HepG2 (cell line): ENCODE data around the gene CXCL10. TPM values are rescaled to one million over a fixed set of nuclear protein-coding genes. Genes with fewer than 3 reads are reported as not detected.

Experiments used
- ATAC-seq: fragments of 200-7000 bp; cut with Tn5 transposase; 3 replicates; pipeline ENCODE4 v1.9.1; 2020; ENCODE audit warnings: mild to moderate bottlenecking, moderate library complexity
- Bru-seq: library from RNA; stranded (reverse); fragments of 400-500 nt; gene quantifications from one replicate; lab custom pipeline; 2021; lab: Mats Ljungman, UMichigan
- BruChase-seq, 2 experiments: library from RNA; stranded (reverse); fragments of 400-500 nt; gene quantifications; one replicate each; lab custom pipeline; 2021; lab: Mats Ljungman, UMichigan
- BruUV-seq: library from RNA; stranded (reverse); fragments of 400-500 nt; replicated peaks from 2 replicates; lab custom pipeline; 2021; lab: Mats Ljungman, UMichigan
- CTCF ChIA-PET: fragments of 300-600 bp; formaldehyde crosslinking; extraction: SDS; loops from one replicate; lab custom pipeline; 2021; ENCODE audit warnings: low total read pairs, inconsistent platforms, low intra/inter-chr PET ratio; lab: Yijun Ruan, JAX
- POLR2A ChIA-PET: fragments of 350-600 bp; sonication (Branson Sonifier 250); formaldehyde crosslinking; loops from one replicate; lab custom pipeline; 2020; ENCODE audit warnings: antibody characterized with exemption, inconsistent platforms; lab: Yijun Ruan, JAX
- DNase-seq: peaks from one replicate; pipeline ENCODE4 v3.0.0-alpha.2; 2015; ENCODE audit warnings: low spot score
- FAIRE-seq: peaks from 3 replicates; lab custom pipeline; 2011; peaks lifted over from hg19 to GRCh38; lab: Jason Lieb, UNC
- H2AFZ ChIP-seq: one replicate; pipeline ENCODE4 v1.6.1; 2011; ENCODE audit warnings: low read length, inconsistent platforms
- H3K27ac ChIP-seq: fragments of 300-600 bp; 3 replicates; pipeline ENCODE4 v1.8.0; 2011; ENCODE audit warnings: mixed run types, mild to moderate bottlenecking, mixed read lengths, low read length, inconsistent platforms; ENCODE audit not compliant: insufficient read depth; ENCODE audit errors: extremely low read length
- H3K27me3 ChIP-seq, 2 experiments: fragments of 200-600 bp in 1 of 2; 2 replicates in 1 of 2; 3 replicates in 1 of 2; pipeline versions ENCODE4 v1.6.0 to v1.8.0; 2011; ENCODE audit warnings: low read length in 2 of 2, mild to moderate bottlenecking in 2 of 2, moderate library complexity in 2 of 2, inconsistent platforms in 1 of 2; ENCODE audit not compliant: insufficient read depth in 2 of 2, control insufficient read depth in 1 of 2
- H3K36me3 ChIP-seq, 2 experiments: fragments of 200-600 bp in 1 of 2; replicated peaks in 1 of 2; 2 replicates in 1 of 2; 3 replicates in 1 of 2; pipeline versions ENCODE4 v1.5.1 to v1.8.0; 2011; ENCODE audit warnings: low read length in 2 of 2, inconsistent platforms in 1 of 2; ENCODE audit not compliant: insufficient read depth in 2 of 2, control insufficient read depth in 1 of 2
- H3K4me1 ChIP-seq: 2 replicates; pipeline ENCODE4 v1.5.1; 2012; ENCODE audit warnings: low read length, inconsistent platforms; ENCODE audit not compliant: insufficient read depth
- H3K4me2 ChIP-seq: 2 replicates; pipeline ENCODE4 v1.6.0; 2011; ENCODE audit warnings: low read depth, low read length, inconsistent platforms
- H3K4me3 ChIP-seq, 3 experiments: fragments of 200-600 bp in 1 of 3; sonication (generic), shearing (Covaris generic) in 1 of 3; replicated peaks in 1 of 3; 2 replicates each; pipeline ENCODE4 v1.5.1; 2011 to 2016; ENCODE audit warnings: low read length in 3 of 3, inconsistent platforms in 2 of 3, low read depth in 2 of 3, mild to moderate bottlenecking in 2 of 3, control low read depth in 1 of 3, mixed read lengths in 1 of 3; ENCODE audit not compliant: insufficient read depth in 1 of 3
- H3K79me2 ChIP-seq: one replicate; pipeline ENCODE4 v1.6.1; 2011; ENCODE audit warnings: low read length, inconsistent platforms; ENCODE audit not compliant: insufficient read depth
- H3K9ac ChIP-seq: 2 replicates; pipeline ENCODE4 v1.6.0; 2011; ENCODE audit warnings: mild to moderate bottlenecking, low read depth, low read length, inconsistent platforms; ENCODE audit not compliant: insufficient read depth
- H3K9me3 ChIP-seq: 2 replicates; pipeline ENCODE4 v1.5.1; 2012; ENCODE audit warnings: mild to moderate bottlenecking, low read length
- H4K20me1 ChIP-seq: 2 replicates; pipeline ENCODE4 v1.6.0; 2011; ENCODE audit warnings: inconsistent platforms, mild to moderate bottlenecking, low read length, moderate library complexity; ENCODE audit not compliant: insufficient read depth
- CSRNP2 ChIP-seq: sonication (generic); formaldehyde crosslinking; conservative IDR thresholded peaks from 2 replicates; pipeline ENCODE4 v1.8.0; 2022; ENCODE audit warnings: low read depth, missing genetic modification reagents
- SRF ChIP-seq: IDR thresholded peaks from 2 replicates; pipeline ENCODE4 v1.6.1; 2011; ENCODE audit warnings: mild to moderate bottlenecking, low read depth, low read length, moderate library complexity
- TFAP4 ChIP-seq: sonication (generic); IDR thresholded peaks from 2 replicates; pipeline ENCODE4 v1.6.1; 2016; ENCODE audit warnings: low read depth, borderline replicate concordance
- WGBS: methylation state at CpG from one replicate; pipeline ENCODE4 v1.1.6; 2017; ENCODE audit warnings: low lambda C conversion rate; 5-methylcytosine and 5-hydroxymethylcytosine counted together
- in situ Hi-C: cut with HindIII; loops from 2 replicates; pipeline ENCODE4 v1.10.0; 2017; ENCODE audit warnings: low pct_unique_long_range_greater_than_20kb; ENCODE audit not compliant: extremely low pct_ligation_motif_present
- intact Hi-C: fragments of 100-400 bp; cut with micrococcal nuclease; formaldehyde crosslinking; loops from one replicate; pipeline ENCODE4 v1.10.0; 2022; ENCODE audit not compliant: unreplicated experiment
- long read RNA-seq, 2 experiments: library from RNA in 1 of 2; library from polyadenylated mRNA in 1 of 2; stranded (forward) in 1 of 2; unstranded in 1 of 2; transcript quantifications; one replicate each; pipeline ENCODE4 v2.0.0, GENCODE V29; 2019 to 2022
- polyA minus RNA-seq, 3 experiments: library from RNA; depleted of rRNA, polyadenylated mRNA; stranded (reverse); fragments of >200 nt; gene quantifications; 2 replicates each; pipeline ENCODE4 v1.2.3, GENCODE V29; 2011; ENCODE audit warnings: low replicate concordance in 1 of 3
- polyA plus RNA-seq, 8 experiments: library from polyadenylated mRNA; depleted of rRNA in 3 of 8; stranded (reverse) in 7 of 8; unstranded in 1 of 8; fragments of >200 nt; fragmentation: Illumina TruSeq in 4 of 8; extraction: Trizol in 4 of 8; gene quantifications; 2 replicates each; pipeline versions ENCODE4 v1.2.1 to v1.2.3, GENCODE V29; 2011 to 2016; ENCODE audit warnings: low read depth in 4 of 8, missing spikeins in 1 of 8, mixed read lengths in 1 of 8; ENCODE audit not compliant: insufficient read depth in 1 of 8
- total RNA-seq, 5 experiments: library from RNA; depleted of rRNA; stranded (reverse); fragments of >200 nt; fragmentation: Illumina TruSeq; extraction: Trizol; gene quantifications; 2 replicates each; pipeline ENCODE4 v1.2.3, GENCODE V29; 2016; ENCODE audit warnings: low read depth in 1 of 5

The CXCL10 gene
- total RNA-seq (2016; rRNA removed; fragmentation: Illumina TruSeq; extraction: Trizol) (not detected in 2 replicates), polyA plus RNA-seq (2011; rRNA removed) (not detected in 2 replicates), polyA minus RNA-seq (2011; rRNA and poly(A)+ RNA removed; ENCODE audit: low replicate concordance) (not detected in 2 replicates), Bru-seq, nascent RNA (percentile 17 among the genes with signal in this experiment), BruChase-seq, experiment 1, labeled RNA remaining after a 6-hour chase (percentile 18 among the genes with signal in this experiment), BruChase-seq, experiment 2, labeled RNA remaining after a 2-hour chase (not detected)
- not detected in 2 replicates for total RNA-seq (2016; cell fraction: cytosol; rRNA removed; fragmentation: Illumina TruSeq; extraction: Trizol; ENCODE audit: low read depth)
- not detected in 2 replicates for total RNA-seq (2016; cell fraction: insoluble cytoplasmic fraction; rRNA removed; fragmentation: Illumina TruSeq; extraction: Trizol)
- 0.14 and 0.15 TPM in 2 replicates for total RNA-seq (2016; cell fraction: membrane; rRNA removed; fragmentation: Illumina TruSeq; extraction: Trizol)
- not detected in 2 replicates for total RNA-seq (2016; cell fraction: nucleus; rRNA removed; fragmentation: Illumina TruSeq; extraction: Trizol)
- polyA plus RNA-seq (2011; cell fraction: cytosol; rRNA removed), result not detected in 2 replicates
- not detected in 2 replicates for polyA plus RNA-seq (2011; cell fraction: nucleus; rRNA removed)
- polyA plus RNA-seq (2012), result not detected in 2 replicates
- 0.20 TPM in 1 of 2 replicates, not detected in the other for polyA plus RNA-seq (2016; cell fraction: cytosol; fragmentation: Illumina TruSeq; extraction: Trizol; ENCODE audit: low read depth)
- not detected in 2 replicates for polyA plus RNA-seq (2016; cell fraction: insoluble cytoplasmic fraction; fragmentation: Illumina TruSeq; extraction: Trizol; ENCODE audit: low read depth)
- polyA plus RNA-seq (2016; cell fraction: membrane; fragmentation: Illumina TruSeq; extraction: Trizol; ENCODE audit: low read depth), result 0.14 TPM in 1 of 2 replicates, not detected in the other
- polyA plus RNA-seq (2016; cell fraction: nucleus; fragmentation: Illumina TruSeq; extraction: Trizol; ENCODE audit: insufficient read depth, low read depth), result not detected in 2 replicates
- not detected in 2 replicates for polyA minus RNA-seq (2011; cell fraction: cytosol; rRNA and poly(A)+ RNA removed)
- polyA minus RNA-seq (2011; cell fraction: nucleus; rRNA and poly(A)+ RNA removed), result not detected in 2 replicates
- long read RNA-seq, experiment 1, result 0 reads
- long read RNA-seq, experiment 2, result 0 reads

- Histone ChIP-seq H4K20me1 (no peaks in the 10 kb centered on the region), H3K27me3 (no peaks in the 10 kb centered on the region; a peak in 1 of 5 replicates), H3K27ac (no peak within 1 kb of the TSS), H3K79me2 (no peaks in the 10 kb centered on the region), H3K4me2 (no peak within 1 kb of the TSS), H3K36me3 (no peaks in the 10 kb centered on the region), H3K4me1 (0 out of 2 replicates have a peak, but pooled peaks cover 2% of the 10 kb centered on the region), H3K9ac (no peak within 1 kb of the TSS), H3K4me3 (no peak within 1 kb of the TSS), H3K9me3 (no peaks in the 10 kb centered on the region), H2AFZ (no peak within 1 kb of the TSS)
- in situ Hi-C loops, result no loop called here
- BruUV-seq, result no TSS peak
- ChIA-PET POLR2A (no interaction called here), CTCF (no interaction called here)
- FAIRE-seq, result no peak
- 7% methylated on average over 3 of the region's 3 CpGs for WGBS
- TF ChIP-seq SRF, result no peak
- TF ChIP-seq TFAP4, result no peak
- no peak for TF ChIP-seq CSRNP2 (CRISPR knock-in tag)
- ATAC-seq, result no peak
- DNase-seq, result no peak
- intact Hi-C loops, result no loop called here
Observed at GRCh38 chr4:76023389-76023788, at the start of gene CXCL10. Gene CXCL10, minus strand, starts transcription at chr4:76023497. Its CDS starts 66 bp downstream, at chr4:76023431.
